Breast epithelium (tissue), 3 donors: Measurements from ENCODE around the gene ASCC2.
"Not testable (repeated sequence)": the region's sequence is repeated elsewhere in the genome, so short reads cannot be mapped to it uniquely, and the experiment has no call there.

ENCODE experiments used
- POLR2A ChIP-seq: fragments of 450-650 bp; IDR thresholded peaks from one replicate; pipeline ENCODE4 v1.6.1; 2016; ENCODE audit warnings: antibody characterized with exemption, mild to moderate bottlenecking, moderate library complexity
- TF ChIP-seq, protein P1 (sequence below), 3 donors: fragments of 450-650 bp; IDR thresholded peaks; one replicate each; pipeline ENCODE4 v1.5.1; 2016 to 2017; ENCODE audit warnings: antibody characterized with exemption in 3 of 3, mild to moderate bottlenecking in 3 of 3, moderate library complexity in 3 of 3

DNA sequence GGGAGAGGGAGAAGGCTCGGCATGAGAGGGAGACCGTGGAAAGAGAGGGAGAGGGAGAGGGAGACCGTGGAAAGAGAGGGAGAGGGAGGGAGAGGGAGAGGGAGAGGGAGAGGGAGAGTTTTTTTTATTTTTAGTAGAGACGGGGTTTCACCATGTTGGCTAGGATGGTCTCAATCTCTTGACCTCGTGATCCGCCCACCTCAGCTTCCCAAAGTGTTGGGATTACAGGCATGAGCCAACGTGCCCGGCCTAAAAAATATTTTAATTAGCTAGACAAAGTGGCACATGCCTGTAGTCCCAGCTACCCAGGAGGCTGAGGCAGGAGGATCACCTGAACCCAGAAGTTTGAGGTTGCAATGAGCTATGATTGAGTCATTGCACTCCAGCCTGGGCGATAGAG lies 21.0 kb upstream of the ASCC2 start:
- TF ChIP-seq, protein P1, sequence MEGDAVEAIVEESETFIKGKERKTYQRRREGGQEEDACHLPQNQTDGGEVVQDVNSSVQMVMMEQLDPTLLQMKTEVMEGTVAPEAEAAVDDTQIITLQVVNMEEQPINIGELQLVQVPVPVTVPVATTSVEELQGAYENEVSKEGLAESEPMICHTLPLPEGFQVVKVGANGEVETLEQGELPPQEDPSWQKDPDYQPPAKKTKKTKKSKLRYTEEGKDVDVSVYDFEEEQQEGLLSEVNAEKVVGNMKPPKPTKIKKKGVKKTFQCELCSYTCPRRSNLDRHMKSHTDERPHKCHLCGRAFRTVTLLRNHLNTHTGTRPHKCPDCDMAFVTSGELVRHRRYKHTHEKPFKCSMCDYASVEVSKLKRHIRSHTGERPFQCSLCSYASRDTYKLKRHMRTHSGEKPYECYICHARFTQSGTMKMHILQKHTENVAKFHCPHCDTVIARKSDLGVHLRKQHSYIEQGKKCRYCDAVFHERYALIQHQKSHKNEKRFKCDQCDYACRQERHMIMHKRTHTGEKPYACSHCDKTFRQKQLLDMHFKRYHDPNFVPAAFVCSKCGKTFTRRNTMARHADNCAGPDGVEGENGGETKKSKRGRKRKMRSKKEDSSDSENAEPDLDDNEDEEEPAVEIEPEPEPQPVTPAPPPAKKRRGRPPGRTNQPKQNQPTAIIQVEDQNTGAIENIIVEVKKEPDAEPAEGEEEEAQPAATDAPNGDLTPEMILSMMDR (IDR thresholded peaks at IDR 0.05): not testable (repeated sequence)
- TF ChIP-seq POLR2A: not testable (repeated sequence)
